BE2C (cell line): ENCODE measurements around the gene HIBCH.

Source experiments
- DNase-seq: peaks from one replicate; pipeline ENCODE4 v3.0.0-alpha.2; 2020
- H3K27me3 ChIP-seq: fragments of 250-450 bp; sonication (Bioruptor Pico); 2 replicates; pipeline ENCODE4 v1.5.1; 2020; ENCODE audit warnings: mild to moderate bottlenecking
- H3K36me3 ChIP-seq: fragments of 250-450 bp; sonication (Bioruptor Pico); 2 replicates; pipeline ENCODE4 v1.5.1; 2020; ENCODE audit warnings: mild to moderate bottlenecking
- H3K4me1 ChIP-seq: fragments of 250-450 bp; sonication (Bioruptor Pico); 2 replicates; pipeline ENCODE4 v1.5.1; 2020
- H3K4me3 ChIP-seq: 2 replicates; pipeline ENCODE4 v1.5.1; 2011; ENCODE audit warnings: low read depth, low read length
- H3K9me3 ChIP-seq: fragments of 250-450 bp; sonication (Bioruptor Pico); 2 replicates; pipeline ENCODE4 v1.5.1; 2020
- CTCF ChIP-seq: IDR thresholded peaks from 2 replicates; pipeline ENCODE4 v1.5.1; 2012; ENCODE audit warnings: mild to moderate bottlenecking, low read depth, low read length

HIBCH gene

GRCh38 chr2:190199530-190199929 is 120.1 kb downstream of the HIBCH start:
- H3K9me3 ChIP-seq: no peaks in the 10 kb centered on the region
- no peak for DNase-seq
- no peaks in the 10 kb centered on the region for H3K4me1 ChIP-seq
- H3K4me3 ChIP-seq: no peak overlapping the region
- TF ChIP-seq CTCF: no peak
- H3K36me3 ChIP-seq: no peaks in the 10 kb centered on the region
- no peaks in the 10 kb centered on the region for H3K27me3 ChIP-seq

GRCh38 chr2:190199109-190199508 is 120.5 kb downstream of the HIBCH start:
- TF ChIP-seq CTCF: no peak

GRCh38 chr2:190197143-190197720 is 122.4 kb downstream of the HIBCH start:
- TF ChIP-seq CTCF: no peak
- DNase-seq: no peak
- H3K27me3 ChIP-seq: no peaks in the 10 kb centered on the region
- no peaks in the 10 kb centered on the region for H3K9me3 ChIP-seq
- H3K4me3 ChIP-seq: no peak overlapping the region
- no peaks in the 10 kb centered on the region for H3K4me1 ChIP-seq
- no peaks in the 10 kb centered on the region for H3K36me3 ChIP-seq

More at GRCh38 chr2:190199109-190199508, 120.5 kb downstream of the HIBCH start:
- Histone ChIP-seq H3K27me3 (no peaks in the 10 kb centered on the region), H3K4me1 (no peaks in the 10 kb centered on the region), H3K4me3 (no peak overlapping the region), H3K36me3 (no peaks in the 10 kb centered on the region), H3K9me3 (no peaks in the 10 kb centered on the region)
- DNase-seq: no peak

GRCh38 chr2:190190507-190191162 is 129.0 kb downstream of the HIBCH start:
- Histone ChIP-seq H3K36me3 (no peaks in the 10 kb centered on the region), H3K4me1 (no peaks in the 10 kb centered on the region), H3K4me3 (no peak overlapping the region), H3K27me3 (no peaks in the 10 kb centered on the region), H3K9me3 (no peaks in the 10 kb centered on the region)
- DNase-seq: no peak
- no peak for TF ChIP-seq CTCF

- H3K4me1 ChIP-seq: no peaks in the 10 kb centered on the region
- no peaks in the 10 kb centered on the region for H3K36me3 ChIP-seq
- H3K4me3 ChIP-seq: no peak overlapping the region
- no peak for TF ChIP-seq CTCF
- DNase-seq: no peak
- no peaks in the 10 kb centered on the region for H3K27me3 ChIP-seq
- H3K9me3 ChIP-seq: no peaks in the 10 kb centered on the region
Measured at GRCh38 chr2:190188289-190188688, 131.3 kb downstream of the HIBCH start.

- H3K4me3 ChIP-seq: no peak overlapping the region
- H3K36me3 ChIP-seq: no peaks in the 10 kb centered on the region
- H3K4me1 ChIP-seq: no peaks in the 10 kb centered on the region; the same call in 1 of the 2 replicates
- no peaks in the 10 kb centered on the region for H3K9me3 ChIP-seq
- no peak for TF ChIP-seq CTCF
- DNase-seq: no peak
- no peaks in the 10 kb centered on the region for H3K27me3 ChIP-seq
Measured at GRCh38 chr2:190186238-190186637, 133.4 kb downstream of the HIBCH start.
